ENCODE data around the gene NAXE. TPM values are rescaled to one million over a fixed set of nuclear protein-coding genes. Genes with fewer than 3 reads are reported as not detected.
"Not testable (repeated sequence)": the region's sequence is repeated elsewhere in the genome, so short reads cannot be mapped to it uniquely, and the experiment has no call there.

Gene NAXE
- polyA plus RNA-seq, 3 donors from 2014 or later = 141 to 239 (median 202) TPM

GRCh38 chr1:156601122-156601830 lies 9.7 kb downstream of the NAXE start, which contains the start of gene GPATCH4:
TSS of gene GPATCH4 (minus strand) at chr1:156601479.
- Mint-ChIP-seq H3K4me1 (peaks cover 25 to 30% of the 10 kb centered on the region in 2 donors), H3K27ac (peak within 1 kb of the TSS; percentile 89 to 99 (median 96)), H3K9me3 (no peaks in the 10 kb centered on the region), H3K4me3 (peak within 1 kb of the TSS; percentile 90 to 100 (median 98)), H3K27me3 (ENCODE audit: low read depth in 3 of 3) (peaks cover 0 to 2% (median 2%) of the 10 kb centered on the region in 3 donors), H3K36me3 (peaks cover 0 to 8% (median 6%) of the 10 kb centered on the region in 3 donors)
- DNase-seq = peak; percentile 69 to 74 (median 73)

- Mint-ChIP-seq H3K9me3 (no peaks in the 10 kb centered on the region), H3K27me3 (ENCODE audit: low read depth in 3 of 3) (peaks cover 0 to 2% (median 2%) of the 10 kb centered on the region in 3 donors), H3K27ac (peak overlapping the region; percentile 45 to 99 (median 96)), H3K4me3 (peak overlapping the region; percentile 90 to 100 (median 98)), H3K36me3 (peaks cover 0 to 6% (median 5%) of the 10 kb centered on the region in 3 donors), H3K4me1 (peaks cover 25 to 30% of the 10 kb centered on the region in 2 donors)
- DNase-seq = no peak
Measured at GRCh38 chr1:156601892-156602291, 10.3 kb downstream of the NAXE start.

- Mint-ChIP-seq H3K27ac (peak overlapping the region in 2 of 6 donors; percentile 24 to 34), H3K4me3 (peak overlapping the region; percentile 63 to 72 (median 65)), H3K36me3 (peaks cover 0 to 6% (median 0%) of the 10 kb centered on the region in 3 donors), H3K4me1 (peaks cover 25 to 30% of the 10 kb centered on the region in 2 donors), H3K27me3 (ENCODE audit: low read depth in 3 of 3) (peaks cover 0 to 2% (median 2%) of the 10 kb centered on the region in 3 donors), H3K9me3 (no peaks in the 10 kb centered on the region)
- DNase-seq = no peak
Measured at GRCh38 chr1:156602557-156602993, 11.0 kb downstream of the NAXE start.

DNA sequence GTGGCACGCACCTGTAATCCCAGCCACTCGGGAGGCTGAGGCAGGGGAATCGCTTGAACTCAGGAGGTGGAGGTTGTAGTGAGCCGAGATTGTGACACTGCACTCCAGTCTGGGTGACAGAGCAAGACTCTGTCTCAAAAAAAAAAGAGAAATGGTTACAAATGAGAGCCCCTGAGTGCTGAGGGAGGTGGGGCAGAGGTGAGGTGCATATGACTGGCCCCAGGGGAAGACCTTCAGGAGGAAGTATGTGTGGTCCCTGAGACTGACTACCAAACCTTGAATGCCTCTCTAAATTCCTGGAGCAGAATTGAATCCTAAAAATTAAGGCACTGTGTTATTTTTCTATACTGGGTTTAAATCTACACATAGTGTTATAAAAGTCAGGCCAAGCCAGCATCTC lies 15.8 kb downstream of the NAXE start:
- H3K4me3 Mint-ChIP-seq; H3K4me1 Mint-ChIP-seq; H3K27me3 Mint-ChIP-seq (ENCODE audit: low read depth in 3 of 3); H3K9me3 Mint-ChIP-seq; H3K27ac Mint-ChIP-seq; DNase-seq; H3K36me3 Mint-ChIP-seq: not testable (repeated sequence)

DNA sequence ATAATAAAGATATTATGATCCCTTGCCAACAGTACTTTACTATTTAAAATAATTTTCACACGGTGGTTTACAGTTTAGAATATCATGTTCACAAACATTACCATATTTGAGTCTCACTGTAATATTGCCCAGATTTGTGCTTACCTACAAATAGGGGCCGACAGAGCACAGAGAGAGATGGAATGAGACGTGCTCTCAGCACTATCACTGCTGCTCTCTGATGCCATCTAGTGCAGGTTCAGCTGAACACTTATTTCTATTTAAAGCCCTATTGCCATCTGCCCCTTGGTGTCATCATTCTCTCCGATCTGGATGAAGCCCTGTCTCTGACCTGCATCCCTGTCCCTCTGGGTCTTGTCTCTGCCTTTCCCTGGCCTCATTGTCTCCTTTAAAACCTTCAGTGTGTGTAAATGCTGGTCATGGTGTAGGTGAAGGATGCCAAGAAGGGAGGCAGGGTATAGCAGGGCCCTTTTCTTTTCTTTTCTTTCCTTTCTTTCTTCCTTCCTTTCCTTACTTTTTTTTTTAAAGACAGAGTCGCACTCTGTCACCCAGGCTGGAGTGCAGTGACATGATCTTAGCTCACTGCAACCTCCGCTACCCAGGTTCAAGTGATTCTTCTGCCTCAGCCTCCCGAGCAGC lies 16.6 kb downstream of the NAXE start:
- peaks cover 0 to 3% (median 0%) of the 10 kb centered on the region in 3 donors for H3K36me3 Mint-ChIP-seq
- H3K4me1 Mint-ChIP-seq = peaks cover 0 to 2% of the 10 kb centered on the region in 2 donors
- no peaks in the 10 kb centered on the region for H3K9me3 Mint-ChIP-seq
- H3K4me3 Mint-ChIP-seq = no peak overlapping the region
- peaks cover 2 to 10% (median 4%) of the 10 kb centered on the region in 3 donors for H3K27me3 Mint-ChIP-seq (ENCODE audit: low read depth in 3 of 3)
- H3K27ac Mint-ChIP-seq = no peak overlapping the region
- DNase-seq = peak; percentile 56 to 71 (median 63)

- DNase-seq = peak in 1 of 3 donors; percentile 39
- H3K27ac Mint-ChIP-seq = no peak overlapping the region
- peaks cover 0 to 3% (median 0%) of the 10 kb centered on the region in 3 donors for H3K36me3 Mint-ChIP-seq
- no peak overlapping the region for H3K4me3 Mint-ChIP-seq
- peaks cover 0 to 2% of the 10 kb centered on the region in 2 donors for H3K4me1 Mint-ChIP-seq
- peaks cover 2 to 10% (median 4%) of the 10 kb centered on the region in 3 donors for H3K27me3 Mint-ChIP-seq (ENCODE audit: low read depth in 3 of 3)
- no peaks in the 10 kb centered on the region for H3K9me3 Mint-ChIP-seq
Measured at GRCh38 chr1:156608981-156609380, 17.4 kb downstream of the NAXE start.

GRCh38 chr1:156610072-156610471 lies 18.5 kb downstream of the NAXE start:
- peaks cover 2 to 10% (median 4%) of the 10 kb centered on the region in 3 donors for H3K27me3 Mint-ChIP-seq (ENCODE audit: low read depth in 3 of 3)
- not testable (repeated sequence) for H3K27ac Mint-ChIP-seq, H3K4me3 Mint-ChIP-seq, H3K9me3 Mint-ChIP-seq, H3K4me1 Mint-ChIP-seq, H3K36me3 Mint-ChIP-seq, DNase-seq

- DNase-seq = no peak
- Mint-ChIP-seq H3K4me1 (peaks cover 0 to 2% of the 10 kb centered on the region in 2 donors), H3K27ac (no peak overlapping the region), H3K4me3 (no peak overlapping the region), H3K9me3 (no peaks in the 10 kb centered on the region), H3K36me3 (peaks cover 0 to 3% (median 0%) of the 10 kb centered on the region in 3 donors), H3K27me3 (ENCODE audit: low read depth in 3 of 3) (peaks cover 4 to 17% (median 8%) of the 10 kb centered on the region in 3 donors)
Measured at GRCh38 chr1:156612666-156613065, 21.1 kb downstream of the NAXE start.

DNA sequence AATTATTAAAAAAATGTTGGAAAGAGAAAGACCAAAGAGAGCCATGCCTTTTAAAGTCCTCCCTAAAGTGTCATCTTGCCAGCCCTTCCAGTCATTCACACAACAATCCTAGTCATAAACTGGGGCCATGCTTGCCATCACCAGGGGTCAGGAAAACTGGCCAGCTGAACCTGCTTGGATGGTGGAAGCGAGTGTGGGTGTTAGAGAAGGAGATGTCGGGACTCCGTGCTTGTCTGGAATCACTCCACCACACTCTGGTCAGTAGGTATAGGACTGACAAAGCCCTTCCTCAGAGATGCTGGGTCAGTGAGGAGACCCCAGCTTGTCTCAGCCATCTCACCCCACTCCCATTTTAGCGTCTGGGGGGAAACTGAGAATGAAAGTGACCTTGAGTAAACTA lies 24.4 kb downstream of the NAXE start:
- no peaks in the 10 kb centered on the region for H3K4me1 Mint-ChIP-seq

GRCh38 chr1:156616463-156616862 lies 24.9 kb downstream of the NAXE start:
- Mint-ChIP-seq H3K4me1 (no peaks in the 10 kb centered on the region), H3K27ac (no peak overlapping the region), H3K27me3 (ENCODE audit: low read depth in 3 of 3) (peaks cover 5 to 16% (median 15%) of the 10 kb centered on the region in 3 donors), H3K4me3 (no peak overlapping the region), H3K36me3 (peaks cover 0 to 3% (median 0%) of the 10 kb centered on the region in 3 donors), H3K9me3 (no peaks in the 10 kb centered on the region)
- no peak for DNase-seq

More for the DNA sequence above, 24.4 kb downstream of the NAXE start:
- DNase-seq = no peak
- peaks cover 7 to 17% (median 15%) of the 10 kb centered on the region in 3 donors for H3K27me3 Mint-ChIP-seq (ENCODE audit: low read depth in 3 of 3)
- H3K9me3 Mint-ChIP-seq = no peaks in the 10 kb centered on the region
- peaks cover 0 to 3% (median 0%) of the 10 kb centered on the region in 3 donors for H3K36me3 Mint-ChIP-seq
- H3K27ac Mint-ChIP-seq = no peak overlapping the region
- no peak overlapping the region for H3K4me3 Mint-ChIP-seq

GRCh38 chr1:156618853-156619581 lies 27.4 kb downstream of the NAXE start, which contains the start of gene HAPLN2:
TSS of gene HAPLN2 (plus strand) at chr1:156619415. CDS start at chr1:156623491, 4,076 bp downstream.
- H3K27ac Mint-ChIP-seq = no peak within 1 kb of the TSS
- no peaks in the 10 kb centered on the region for H3K9me3 Mint-ChIP-seq
- no peaks in the 10 kb centered on the region for H3K36me3 Mint-ChIP-seq
- DNase-seq = no peak
- H3K4me1 Mint-ChIP-seq = no peaks in the 10 kb centered on the region
- H3K27me3 Mint-ChIP-seq (ENCODE audit: low read depth in 3 of 3) = peaks cover 13 to 25% (median 21%) of the 10 kb centered on the region in 3 donors
- H3K4me3 Mint-ChIP-seq = no peak within 1 kb of the TSS

DNA sequence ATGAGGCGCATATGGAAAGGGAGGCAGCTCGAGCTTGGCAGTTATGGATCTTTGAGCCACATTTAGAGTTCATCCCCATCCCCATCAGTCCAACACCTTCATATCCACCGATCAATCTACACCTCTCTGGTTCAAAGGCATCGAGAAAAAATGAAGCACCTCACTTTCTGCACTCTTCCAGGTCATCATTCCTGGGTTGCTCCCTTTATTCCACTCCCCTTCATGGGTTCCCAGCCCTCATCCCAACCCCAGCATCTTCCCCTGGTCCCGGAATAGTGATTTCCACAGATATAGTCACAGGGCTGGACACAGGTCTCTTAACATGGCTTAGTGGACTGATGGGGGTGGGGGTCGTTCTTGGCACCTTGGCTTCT lies 28.0 kb downstream of the NAXE start:
- DNase-seq = no peak
- Mint-ChIP-seq H3K4me3 (no peak overlapping the region), H3K9me3 (no peaks in the 10 kb centered on the region), H3K36me3 (no peaks in the 10 kb centered on the region), H3K4me1 (peaks cover 0 to 2% of the 10 kb centered on the region in 2 donors), H3K27ac (no peak overlapping the region), H3K27me3 (ENCODE audit: low read depth in 3 of 3) (peaks cover 13 to 25% (median 21%) of the 10 kb centered on the region in 3 donors)

- Mint-ChIP-seq H3K27me3 (ENCODE audit: low read depth in 3 of 3) (peaks cover 18 to 34% (median 25%) of the 10 kb centered on the region in 3 donors), H3K9me3 (peaks cover 0 to 2% (median 0%) of the 10 kb centered on the region in 6 donors), H3K4me1 (peaks cover 9% of the 10 kb centered on the region in 2 donors), H3K36me3 (no peaks in the 10 kb centered on the region), H3K27ac (no peak overlapping the region), H3K4me3 (peak overlapping the region in 4 of 5 donors; percentile 29 to 42 (median 34))
- DNase-seq = no peak
Measured at GRCh38 chr1:156622581-156623297, 31.2 kb downstream of the NAXE start.

Measured in immature natural killer cell (primary cell).